Thoracic aorta (tissue), 2 donors: ENCODE data around the gene CPO. TPM values are rescaled to one million over a fixed set of nuclear protein-coding genes. Genes with fewer than 3 reads are reported as not detected.

Experiments
- ATAC-seq: fragments of 150-250 bp; one replicate; pipeline ENCODE4 v1.8.0; 2017; ENCODE audit warnings: low read depth; ENCODE audit not compliant: insufficient number of reproducible peaks, low FRiP score
- DNase-seq: peaks from one replicate; pipeline ENCODE4 v3.0.0-alpha.2; 2020; ENCODE audit warnings: low spot score
- H3K27ac ChIP-seq, 2 donors: fragments of 200-600 bp; sonication (generic); 1 replicate in 1 of 2; 2 replicates in 1 of 2; pipeline ENCODE4 v1.5.1; 2016; ENCODE audit warnings: mild to moderate bottlenecking in 2 of 2, moderate library complexity in 2 of 2
- H3K27me3 ChIP-seq: fragments of 200-600 bp; sonication (generic); replicated peaks from 2 replicates; pipeline ENCODE4 v1.6.0; 2016; ENCODE audit warnings: mild to moderate bottlenecking; ENCODE audit not compliant: insufficient read depth
- H3K36me3 ChIP-seq: fragments of 200-600 bp; sonication (generic); one replicate; pipeline ENCODE4 v1.5.1; 2016
- H3K4me1 ChIP-seq, 2 donors: fragments of 200-600 bp; sonication (generic); 1 replicate in 1 of 2; 2 replicates in 1 of 2; pipeline versions ENCODE4 v1.5.1 to v1.6.0; 2016; ENCODE audit warnings: low read depth in 2 of 2, mild to moderate bottlenecking in 1 of 2; ENCODE audit not compliant: control insufficient read depth in 1 of 2
- H3K4me3 ChIP-seq: fragments of 200-600 bp; sonication (generic); 2 replicates; pipeline ENCODE4 v1.5.1; 2016; ENCODE audit warnings: mild to moderate bottlenecking
- H3K9me3 ChIP-seq: fragments of 200-600 bp; sonication (generic); 2 replicates; pipeline ENCODE4 v1.5.1; 2016
- total RNA-seq, 2 donors: library from RNA; depleted of rRNA; stranded (reverse); fragments of >200 nt; gene quantifications; one replicate each; pipeline versions ENCODE4 v1.1.0 to v1.2.3, GENCODE V29; 2016
- TF ChIP-seq, protein P1 (sequence below): fragments of 200-600 bp; sonication (generic); IDR thresholded peaks from one replicate; pipeline ENCODE4 v1.5.1; 2019; ENCODE audit warnings: antibody characterized with exemption

CPO gene, protein sequence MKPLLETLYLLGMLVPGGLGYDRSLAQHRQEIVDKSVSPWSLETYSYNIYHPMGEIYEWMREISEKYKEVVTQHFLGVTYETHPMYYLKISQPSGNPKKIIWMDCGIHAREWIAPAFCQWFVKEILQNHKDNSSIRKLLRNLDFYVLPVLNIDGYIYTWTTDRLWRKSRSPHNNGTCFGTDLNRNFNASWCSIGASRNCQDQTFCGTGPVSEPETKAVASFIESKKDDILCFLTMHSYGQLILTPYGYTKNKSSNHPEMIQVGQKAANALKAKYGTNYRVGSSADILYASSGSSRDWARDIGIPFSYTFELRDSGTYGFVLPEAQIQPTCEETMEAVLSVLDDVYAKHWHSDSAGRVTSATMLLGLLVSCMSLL
- 1 to 10 TPM in 1 of 2 donors, not detected in 1; 3.0 TPM for total RNA-seq

DNA sequence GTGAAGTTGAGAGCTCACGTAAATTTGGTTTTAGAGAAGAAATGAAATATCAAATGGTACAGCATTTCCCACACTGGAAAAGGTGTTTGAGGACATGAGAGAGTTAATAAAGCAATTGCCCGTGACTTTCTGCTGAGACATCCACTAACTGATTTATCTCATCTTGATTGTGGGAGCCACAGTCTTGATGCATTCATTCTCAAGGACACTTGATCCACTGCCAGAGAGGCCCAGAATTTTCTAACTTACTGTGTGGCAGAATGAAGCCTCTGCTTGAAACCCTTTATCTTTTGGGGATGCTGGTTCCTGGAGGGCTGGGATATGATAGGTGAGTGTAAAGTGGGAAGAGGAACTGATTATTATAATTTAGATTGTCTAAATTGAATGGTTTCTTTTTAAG, at the start of gene CPO:
CPO (plus strand) TSS at position 179 of the 400 bp plus-strand sequence; CDS start at position 261, 82 bp downstream.
- H3K4me1 ChIP-seq, result peaks cover 3 to 13% of the 10 kb centered on the region in 2 donors
- ATAC-seq (no peak), DNase-seq (no peak)
- no peaks in the 10 kb centered on the region for H3K9me3 ChIP-seq
- H3K4me3 ChIP-seq, result no peak within 1 kb of the TSS
- H3K27me3 ChIP-seq, result no peaks in the 10 kb centered on the region
- no peaks in the 10 kb centered on the region for H3K36me3 ChIP-seq
- H3K27ac ChIP-seq, result no peak within 1 kb of the TSS
- TF ChIP-seq, protein P1, sequence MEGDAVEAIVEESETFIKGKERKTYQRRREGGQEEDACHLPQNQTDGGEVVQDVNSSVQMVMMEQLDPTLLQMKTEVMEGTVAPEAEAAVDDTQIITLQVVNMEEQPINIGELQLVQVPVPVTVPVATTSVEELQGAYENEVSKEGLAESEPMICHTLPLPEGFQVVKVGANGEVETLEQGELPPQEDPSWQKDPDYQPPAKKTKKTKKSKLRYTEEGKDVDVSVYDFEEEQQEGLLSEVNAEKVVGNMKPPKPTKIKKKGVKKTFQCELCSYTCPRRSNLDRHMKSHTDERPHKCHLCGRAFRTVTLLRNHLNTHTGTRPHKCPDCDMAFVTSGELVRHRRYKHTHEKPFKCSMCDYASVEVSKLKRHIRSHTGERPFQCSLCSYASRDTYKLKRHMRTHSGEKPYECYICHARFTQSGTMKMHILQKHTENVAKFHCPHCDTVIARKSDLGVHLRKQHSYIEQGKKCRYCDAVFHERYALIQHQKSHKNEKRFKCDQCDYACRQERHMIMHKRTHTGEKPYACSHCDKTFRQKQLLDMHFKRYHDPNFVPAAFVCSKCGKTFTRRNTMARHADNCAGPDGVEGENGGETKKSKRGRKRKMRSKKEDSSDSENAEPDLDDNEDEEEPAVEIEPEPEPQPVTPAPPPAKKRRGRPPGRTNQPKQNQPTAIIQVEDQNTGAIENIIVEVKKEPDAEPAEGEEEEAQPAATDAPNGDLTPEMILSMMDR, result no peak

DNA sequence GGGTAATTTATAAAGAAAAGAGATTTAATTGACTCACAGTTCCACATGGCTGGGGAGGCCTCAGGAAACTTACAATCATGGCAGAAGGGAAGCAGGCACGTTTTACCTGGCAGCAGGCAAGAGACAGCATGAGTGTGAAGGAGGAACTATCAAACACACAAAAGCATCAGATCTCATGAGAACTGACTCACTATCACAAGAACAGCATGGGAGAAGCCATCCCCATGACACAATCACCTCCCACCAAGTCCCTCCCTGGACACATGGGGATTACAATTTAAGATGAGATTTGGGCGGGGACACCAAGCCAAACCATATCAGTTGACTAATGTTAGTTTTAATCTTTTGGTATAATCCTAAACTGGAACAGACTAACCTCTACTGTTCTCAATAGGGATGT, 49.1 kb upstream of the CPO start:
- no peak overlapping the region for H3K27ac ChIP-seq
- no peaks in the 10 kb centered on the region for H3K9me3 ChIP-seq
- no peaks in the 10 kb centered on the region for H3K4me1 ChIP-seq
- H3K27me3 ChIP-seq, result no peaks in the 10 kb centered on the region
- no peak overlapping the region for H3K4me3 ChIP-seq
- H3K36me3 ChIP-seq, result peaks cover under 1% of the 10 kb centered on the region
- DNase-seq (no peak), ATAC-seq (no peak)
- TF ChIP-seq, protein P1, result no peak

DNA sequence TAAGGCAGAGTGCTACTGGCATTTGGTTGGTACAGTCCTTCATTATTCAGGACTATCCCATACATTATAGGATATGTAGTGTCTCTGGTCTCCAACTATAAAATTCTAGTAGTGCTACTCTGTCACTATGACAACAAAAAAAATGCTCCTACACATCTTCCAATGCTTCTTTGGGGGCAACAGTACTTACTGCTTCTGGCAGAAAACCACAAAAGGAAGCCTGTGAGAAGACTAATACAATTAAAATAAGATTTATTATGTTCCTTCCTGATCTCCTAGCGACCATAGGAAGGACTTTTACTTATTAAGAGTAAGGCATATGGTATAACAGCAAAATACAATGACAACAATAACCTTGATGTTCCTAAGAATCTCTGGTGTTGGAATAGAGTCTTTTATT, 48.4 kb upstream of the CPO start:
- Histone ChIP-seq H3K36me3 (no peaks in the 10 kb centered on the region), H3K9me3 (no peaks in the 10 kb centered on the region), H3K4me1 (no peaks in the 10 kb centered on the region), H3K27ac (no peak overlapping the region), H3K27me3 (no peaks in the 10 kb centered on the region), H3K4me3 (no peak overlapping the region)
- TF ChIP-seq, protein P1, result no peak
- ATAC-seq, result no peak
- DNase-seq, result no peak

DNA sequence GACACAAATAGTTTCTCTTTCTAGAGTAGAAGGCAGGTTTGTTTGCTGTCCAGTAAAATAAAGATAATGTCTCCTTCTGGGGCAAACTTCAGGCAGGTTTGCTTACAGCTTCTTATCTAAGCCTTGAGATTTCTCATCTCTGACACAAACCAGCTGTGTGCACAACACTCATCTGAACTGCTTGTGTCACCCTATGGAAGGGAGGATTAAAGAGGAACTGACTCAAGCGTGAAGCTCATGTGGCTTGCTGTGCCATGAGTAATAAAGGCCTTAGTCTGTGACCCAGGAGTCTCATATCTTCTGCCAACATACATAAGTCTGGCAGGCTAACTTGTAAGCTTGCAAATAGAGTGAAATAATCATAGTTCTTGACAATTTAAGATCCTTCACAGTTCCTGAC, 24.2 kb upstream of the CPO start:
- H3K27me3 ChIP-seq, result no peaks in the 10 kb centered on the region
- DNase-seq (no peak), ATAC-seq (no peak)
- no peaks in the 10 kb centered on the region for H3K9me3 ChIP-seq
- TF ChIP-seq, protein P1, result no peak
- H3K4me3 ChIP-seq, result no peak overlapping the region
- H3K27ac ChIP-seq, result no peak overlapping the region
- no peaks in the 10 kb centered on the region for H3K36me3 ChIP-seq
- H3K4me1 ChIP-seq, result no peaks in the 10 kb centered on the region

DNA sequence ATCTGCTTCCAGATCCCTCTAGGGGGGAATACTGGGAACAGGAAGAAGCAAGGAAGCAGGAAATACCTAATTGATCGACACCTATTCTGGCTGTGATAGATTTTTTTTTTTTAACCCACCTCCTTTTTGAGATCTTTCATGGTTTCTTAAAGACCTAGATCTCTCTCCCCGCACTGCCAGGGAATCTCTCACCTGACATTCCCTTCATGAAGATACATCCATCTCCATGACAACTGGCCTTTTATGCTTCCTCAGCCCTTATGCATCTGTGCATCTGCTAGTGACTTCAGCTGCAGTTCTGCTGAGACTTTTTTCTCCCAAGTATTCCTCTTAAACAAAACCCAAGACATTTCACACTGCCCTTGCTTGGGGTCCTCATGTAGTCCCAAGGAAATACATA, 21.1 kb upstream of the CPO start:
- Histone ChIP-seq H3K27ac (no peak overlapping the region), H3K27me3 (no peaks in the 10 kb centered on the region), H3K4me1 (no peaks in the 10 kb centered on the region), H3K9me3 (no peaks in the 10 kb centered on the region), H3K4me3 (no peak overlapping the region), H3K36me3 (no peaks in the 10 kb centered on the region)
- no peak for ATAC-seq
- DNase-seq, result no peak
- TF ChIP-seq, protein P1, result no peak
